Activated CD4-positive, alpha-beta T cell treated with anti-CD3 and anti-CD28 coated beads, Interleukin-2, amount 10 ng/mL, durations not matched to agents 7 days and 5 days (primary cell): ENCODE results near the gene POLL. TPM values are rescaled to one million over a fixed set of nuclear protein-coding genes. Genes with fewer than 3 reads are reported as not detected.

ENCODE experiments used
- CTCF ChIA-PET: fragments of 350-600 bp; sonication (Branson Sonifier 250); formaldehyde crosslinking; loops from one replicate; lab custom pipeline; 2021; ENCODE audit warnings: antibody characterized with exemption; lab: Charles Lee
- POLR2A ChIA-PET: fragments of 350-600 bp; sonication (Branson Sonifier 250); formaldehyde crosslinking; loops from one replicate; lab custom pipeline; 2021; ENCODE audit warnings: antibody characterized with exemption; lab: Charles Lee
- DNase-seq: peaks from one replicate; pipeline ENCODE4 v3.0.0-alpha.2; 2020
- H3K27ac Mint-ChIP-seq: one replicate; pipeline ENCODE4 v1.8.0; 2021; ENCODE audit warnings: mild to moderate bottlenecking, moderate library complexity, mixed read lengths
- H3K27me3 Mint-ChIP-seq: one replicate; pipeline ENCODE4 v1.8.0; 2021; ENCODE audit warnings: mixed read lengths
- H3K36me3 Mint-ChIP-seq: one replicate; pipeline ENCODE4 v1.8.0; 2021; ENCODE audit warnings: low read depth, mixed read lengths
- H3K4me1 Mint-ChIP-seq: one replicate; pipeline ENCODE4 v1.8.0; 2021; ENCODE audit warnings: mixed read lengths
- H3K4me3 Mint-ChIP-seq: one replicate; pipeline ENCODE4 v1.8.0; 2021; ENCODE audit warnings: mild to moderate bottlenecking, moderate library complexity, mixed read lengths
- H3K9me3 Mint-ChIP-seq: one replicate; pipeline ENCODE4 v1.8.0; 2021; ENCODE audit warnings: mixed read lengths
- total RNA-seq, 2 experiments: library from RNA; stranded (reverse); gene quantifications; one replicate each; pipeline ENCODE4 v1.2.3, GENCODE V29; 2021

The POLL gene
- total RNA-seq, 2 experiments from 2014 or later: 26.5 to 35.3 TPM

DNA sequence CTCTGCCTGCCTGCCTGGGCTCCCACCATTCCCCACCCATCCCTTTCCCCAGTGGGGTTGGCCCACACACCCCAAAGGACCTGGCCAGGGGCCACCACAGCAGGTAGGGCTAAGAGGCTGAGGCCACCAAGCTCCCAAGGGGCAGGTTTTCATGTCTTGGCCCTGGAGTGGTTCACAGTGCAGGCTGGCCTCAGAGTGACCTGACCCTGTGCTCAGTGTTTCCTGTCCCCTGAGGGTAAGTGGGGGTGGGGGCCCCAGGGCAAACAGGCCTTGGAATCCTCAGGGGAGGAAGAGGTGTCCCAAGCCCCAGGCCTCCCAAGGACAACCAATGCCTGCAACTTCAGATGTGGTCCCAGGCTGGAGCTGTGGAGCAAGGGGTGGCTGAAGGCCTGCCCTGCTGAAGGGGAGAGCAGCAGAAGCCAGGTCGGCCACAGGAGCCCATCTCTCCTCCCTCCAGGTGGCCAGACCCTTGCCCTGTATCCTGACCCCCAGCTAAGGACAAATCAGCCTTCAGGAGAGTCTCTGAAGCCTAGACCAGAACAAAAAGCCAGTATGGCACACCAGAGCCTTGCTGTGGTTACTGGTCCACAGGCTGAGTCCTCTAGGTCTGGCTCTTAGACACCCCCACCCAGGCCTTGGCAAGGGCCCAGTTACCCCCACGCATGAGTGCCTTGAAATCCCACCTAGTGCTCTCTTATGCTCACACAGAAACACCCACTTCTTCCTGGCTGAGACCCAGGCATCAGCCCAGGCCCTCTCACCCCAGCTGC lies 27.6 kb downstream of the POLL start:
- peaks cover 5% of the 10 kb centered on the region for H3K36me3 Mint-ChIP-seq
- ChIA-PET CTCF (no interaction called here), POLR2A (no interaction called here)
- no peaks in the 10 kb centered on the region for H3K9me3 Mint-ChIP-seq
- peaks cover 15% of the 10 kb centered on the region for H3K27me3 Mint-ChIP-seq
- no peak for DNase-seq
- H3K27ac Mint-ChIP-seq: peak overlapping the region; percentile 36
- H3K4me3 Mint-ChIP-seq: no peak overlapping the region
- peaks cover 28% of the 10 kb centered on the region for H3K4me1 Mint-ChIP-seq

DNA sequence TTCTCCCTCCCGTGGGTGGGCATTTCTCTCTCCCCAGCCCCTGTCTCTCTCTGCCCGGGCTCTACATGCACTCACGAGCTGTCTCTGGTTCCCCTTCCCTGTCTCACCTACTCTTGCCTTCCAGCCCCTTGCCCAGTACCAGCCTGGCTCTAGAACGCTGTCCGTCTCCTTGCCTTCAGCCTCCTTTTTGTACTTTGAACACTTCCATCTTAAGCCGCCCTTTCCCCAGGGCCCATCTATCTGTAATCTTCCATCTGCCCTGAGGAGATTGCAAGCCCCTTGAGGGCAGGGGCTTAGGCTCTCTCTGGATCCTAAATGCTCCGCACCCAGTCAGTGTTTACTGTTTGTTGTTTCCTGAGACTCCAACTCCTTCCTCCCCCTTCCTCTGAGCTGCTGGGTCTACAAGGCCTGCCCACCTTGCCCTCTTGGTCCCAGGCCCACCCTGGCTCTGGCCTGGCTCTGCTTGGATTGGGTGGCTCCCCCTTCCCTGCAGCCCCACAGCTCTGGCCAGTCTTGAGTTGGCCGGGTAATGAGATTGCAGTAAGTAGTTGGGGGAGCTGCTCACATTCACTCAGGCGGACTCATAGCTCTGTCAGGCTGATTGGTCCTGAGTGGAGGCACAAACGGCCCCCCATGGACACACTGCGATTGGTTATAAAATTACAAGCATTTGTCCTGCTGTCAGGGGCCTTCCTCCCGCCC lies 28.3 kb downstream of the POLL start:
- Mint-ChIP-seq H3K27me3 (peaks cover 8% of the 10 kb centered on the region), H3K9me3 (no peaks in the 10 kb centered on the region), H3K4me1 (peaks cover 28% of the 10 kb centered on the region), H3K27ac (peak overlapping the region; percentile 86), H3K4me3 (no peak overlapping the region), H3K36me3 (peaks cover 5% of the 10 kb centered on the region)
- ChIA-PET CTCF (interaction anchor here (1.1 kb wide), 1 partner anchor 10 kb away, joined by 3 read pairs; no protein-coding TSS in a partner anchor), POLR2A (no interaction called here)
- no peak for DNase-seq

DNA sequence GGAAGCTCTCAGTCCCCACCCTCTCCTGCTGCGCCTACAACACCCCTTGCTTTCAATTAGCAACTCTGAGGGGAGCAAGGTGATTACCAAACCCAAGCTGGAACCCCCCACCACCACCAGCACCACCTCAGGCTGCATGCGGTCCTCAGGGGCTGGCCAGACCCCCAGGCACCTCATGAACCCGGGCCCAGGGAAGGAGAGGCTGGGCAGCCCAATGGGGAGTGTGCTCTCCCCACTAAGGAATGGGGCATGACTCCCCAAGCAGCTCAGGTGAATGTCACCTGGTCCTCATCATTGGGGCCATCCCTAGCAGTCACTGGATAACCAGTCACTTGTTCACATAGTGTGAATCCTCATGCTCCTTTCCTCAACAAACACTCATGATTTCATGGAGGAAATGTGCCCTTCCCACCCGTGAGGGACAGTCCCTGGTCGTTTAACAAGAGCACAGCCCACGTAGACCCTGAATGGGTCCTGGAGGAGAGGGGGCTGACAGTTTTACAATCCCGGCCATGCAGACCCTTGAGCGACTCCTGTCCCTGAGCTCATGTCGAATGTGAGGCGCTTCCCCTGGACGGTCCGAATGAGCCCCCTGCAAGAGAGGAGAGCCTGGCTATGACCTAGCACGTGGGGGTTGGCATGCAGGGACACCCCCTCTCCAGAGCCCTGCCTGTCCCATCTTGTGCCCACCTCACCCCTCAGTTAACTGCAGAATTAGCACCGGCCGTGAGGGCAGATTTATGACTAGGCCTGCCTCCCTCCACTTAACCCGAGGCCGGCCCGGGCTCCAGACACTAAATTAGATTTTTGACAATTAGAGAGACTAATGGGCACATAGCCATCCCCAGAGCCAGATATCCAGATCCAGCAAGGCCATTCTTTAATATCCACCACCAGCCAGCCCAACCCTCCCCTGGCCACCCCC lies 29.1 kb downstream of the POLL start:
- POLR2A ChIA-PET: no interaction called here
- Mint-ChIP-seq H3K27me3 (peaks cover 3% of the 10 kb centered on the region), H3K36me3 (peaks cover 5% of the 10 kb centered on the region), H3K9me3 (no peaks in the 10 kb centered on the region), H3K27ac (peak overlapping the region; percentile 86), H3K4me3 (no peak overlapping the region), H3K4me1 (peaks cover 28% of the 10 kb centered on the region)
- CTCF ChIA-PET: interaction anchor here (1.1 to 1.2 kb wide), 2 partner anchors 9 to 11 kb away, joined by 3 to 5 read pairs; no protein-coding TSS in a partner anchor
- DNase-seq: no peak

DNA sequence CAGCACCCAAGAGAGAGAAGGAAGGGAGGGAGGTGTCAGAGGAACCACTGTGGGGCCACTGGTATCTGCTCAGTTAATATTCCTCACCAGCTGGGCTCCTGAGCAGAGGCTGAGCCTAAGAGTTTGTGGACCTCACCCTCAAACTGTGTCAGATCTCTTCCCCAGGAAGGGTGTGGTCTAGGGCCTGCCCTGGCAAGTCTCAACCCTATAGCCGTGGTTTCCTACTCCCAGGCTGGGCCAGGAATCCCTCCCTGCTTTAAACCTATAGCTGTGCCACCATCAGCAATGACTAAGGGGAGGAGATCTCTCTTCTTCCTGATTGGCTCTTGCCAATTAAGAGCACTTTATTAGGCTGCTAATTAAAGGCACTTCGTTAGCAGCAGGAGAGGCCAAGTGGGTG lies 29.9 kb downstream of the POLL start:
- peak overlapping the region; percentile 86 for H3K27ac Mint-ChIP-seq
- peaks cover 5% of the 10 kb centered on the region for H3K36me3 Mint-ChIP-seq
- no peaks in the 10 kb centered on the region for H3K27me3 Mint-ChIP-seq
- POLR2A ChIA-PET: no interaction called here
- DNase-seq: peak; percentile 37
- CTCF ChIA-PET: interaction anchor here (1.1 to 1.2 kb wide), 2 partner anchors 10 to 11 kb away, joined by 3 to 5 read pairs; no protein-coding TSS in a partner anchor
- no peak overlapping the region for H3K4me3 Mint-ChIP-seq
- H3K4me1 Mint-ChIP-seq: peaks cover 28% of the 10 kb centered on the region
- no peaks in the 10 kb centered on the region for H3K9me3 Mint-ChIP-seq

DNA sequence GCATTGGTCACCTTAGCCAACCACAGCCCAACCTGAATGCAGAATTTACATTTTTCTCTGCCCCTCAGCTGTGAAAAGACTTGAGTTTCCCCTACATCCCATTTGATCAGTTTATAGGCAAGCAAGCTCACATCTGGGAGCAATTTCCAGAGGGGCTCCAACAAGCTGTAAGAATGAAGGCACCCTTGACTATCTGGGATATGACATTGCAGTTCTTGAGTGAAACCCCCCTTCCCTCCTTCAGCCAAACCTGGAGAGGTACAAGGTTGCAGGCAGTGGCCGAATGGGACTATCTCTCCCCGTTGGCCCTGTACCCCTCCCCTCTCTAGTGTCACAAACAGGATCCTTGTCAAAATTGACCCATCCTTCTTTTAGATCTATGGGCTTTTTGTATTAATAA lies 30.5 kb downstream of the POLL start:
- DNase-seq: no peak
- POLR2A ChIA-PET: no interaction called here
- Mint-ChIP-seq H3K4me1 (peaks cover 28% of the 10 kb centered on the region), H3K9me3 (no peaks in the 10 kb centered on the region), H3K4me3 (no peak overlapping the region), H3K36me3 (peaks cover 5% of the 10 kb centered on the region), H3K27me3 (no peaks in the 10 kb centered on the region), H3K27ac (peak overlapping the region; percentile 86)
- CTCF ChIA-PET: interaction anchor here (1.2 kb wide), 1 partner anchor 10 kb away, joined by 5 read pairs; no protein-coding TSS in a partner anchor

DNA sequence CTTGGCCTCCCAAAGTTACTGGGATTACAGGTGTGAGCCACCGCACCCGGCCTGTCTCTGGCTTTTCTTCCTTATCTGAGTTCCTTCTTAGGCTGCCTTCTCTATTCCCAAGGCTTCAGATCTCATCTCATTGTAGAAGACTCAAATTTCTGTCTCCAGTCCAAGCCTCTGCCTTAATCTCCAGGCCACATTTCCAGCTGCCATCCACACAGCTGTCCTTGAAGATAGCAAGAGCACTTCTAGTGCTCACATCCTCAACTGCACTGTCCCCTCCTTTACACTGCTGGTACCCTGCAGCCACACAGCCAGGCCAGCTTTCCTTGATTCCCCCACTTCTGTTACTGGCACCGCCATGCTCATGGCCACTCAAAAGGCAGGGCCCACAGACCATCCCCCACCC lies 35.6 kb downstream of the POLL start:
- H3K36me3 Mint-ChIP-seq: no peaks in the 10 kb centered on the region

DNA sequence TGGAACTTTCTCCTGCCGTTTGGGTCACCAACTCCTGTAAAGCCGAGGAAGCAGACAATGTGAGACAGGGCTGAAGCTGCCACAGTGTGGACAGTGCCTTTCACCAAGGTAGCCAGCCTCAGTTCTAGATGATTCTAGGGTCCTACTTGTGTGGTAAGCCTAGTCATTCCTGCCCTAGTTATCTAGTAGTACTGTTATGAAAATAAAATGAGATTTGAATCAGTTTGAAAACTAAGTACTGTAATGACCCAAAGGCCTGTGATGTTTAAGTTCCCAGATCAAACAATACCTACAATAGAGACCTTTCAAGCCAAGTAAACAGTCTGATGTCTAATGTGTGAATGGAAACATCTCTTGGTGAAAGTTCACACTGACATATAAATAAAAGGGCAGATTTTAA lies 37.1 kb downstream of the POLL start:
- Mint-ChIP-seq H3K27ac (no peak overlapping the region), H3K4me1 (no peaks in the 10 kb centered on the region), H3K27me3 (no peaks in the 10 kb centered on the region), H3K36me3 (no peaks in the 10 kb centered on the region), H3K9me3 (no peaks in the 10 kb centered on the region), H3K4me3 (no peak overlapping the region)
- ChIA-PET POLR2A (no interaction called here), CTCF (interaction anchor here (1.0 kb wide), 1 partner anchor 337 kb away, joined by 3 read pairs; no protein-coding TSS in a partner anchor)
- DNase-seq: no peak

More for the DNA sequence above, 35.6 kb downstream of the POLL start:
- POLR2A ChIA-PET: no interaction called here
- no peaks in the 10 kb centered on the region for H3K9me3 Mint-ChIP-seq
- peaks cover 3% of the 10 kb centered on the region for H3K4me1 Mint-ChIP-seq
- CTCF ChIA-PET: interaction anchor here (0.5 to 1.7 kb wide), 2 partner anchors 18 to 51 kb away, joined by 4 read pairs; no protein-coding TSS in a partner anchor
- no peak for DNase-seq
- H3K27me3 Mint-ChIP-seq: no peaks in the 10 kb centered on the region
- no peak overlapping the region for H3K27ac Mint-ChIP-seq
- no peak overlapping the region for H3K4me3 Mint-ChIP-seq

DNA sequence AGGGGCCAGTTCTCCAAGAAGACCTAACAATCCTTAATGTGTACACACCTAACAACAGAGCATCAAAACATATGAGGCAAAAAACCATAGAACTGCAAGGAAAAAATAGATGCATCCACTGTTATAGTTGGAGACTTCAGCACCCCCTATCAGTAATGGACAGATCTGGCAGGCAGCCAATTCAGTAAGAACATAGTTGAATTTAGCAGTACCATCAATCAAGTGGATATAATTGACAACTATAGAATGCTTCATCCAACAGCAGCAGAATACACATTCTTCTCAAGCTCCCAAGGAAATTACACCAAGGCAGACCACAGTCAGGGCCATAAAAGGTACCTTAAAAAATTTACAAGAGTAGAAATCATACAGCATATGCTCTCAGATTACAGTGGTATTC lies 42.2 kb downstream of the POLL start:
- ChIA-PET POLR2A (no interaction called here), CTCF (no interaction called here)
- peaks cover 2% of the 10 kb centered on the region for H3K36me3 Mint-ChIP-seq
- H3K4me1 Mint-ChIP-seq: no peaks in the 10 kb centered on the region
- no peak overlapping the region for H3K4me3 Mint-ChIP-seq
- DNase-seq: no peak
- no peak overlapping the region for H3K27ac Mint-ChIP-seq
- H3K9me3 Mint-ChIP-seq: no peaks in the 10 kb centered on the region
- H3K27me3 Mint-ChIP-seq: no peaks in the 10 kb centered on the region

DNA sequence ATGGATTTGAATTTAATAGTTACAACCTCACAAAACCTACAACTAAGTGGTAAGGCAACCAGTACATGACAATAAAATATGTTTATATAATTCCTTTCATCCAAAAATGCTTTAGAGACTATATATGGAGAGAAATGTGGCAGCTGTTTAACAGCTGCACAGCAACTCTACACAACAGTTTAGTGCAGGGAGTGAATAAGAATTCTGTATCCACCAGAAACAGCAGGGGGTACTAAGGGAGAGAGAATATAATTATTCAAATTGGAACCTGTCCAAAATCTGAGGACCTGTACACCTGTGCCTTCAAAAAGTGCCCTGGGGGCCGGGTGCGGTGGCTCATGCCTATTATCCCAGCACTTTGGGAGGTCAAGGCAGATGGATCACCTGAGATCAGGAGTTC lies 49.6 kb downstream of the POLL start:
- no peaks in the 10 kb centered on the region for H3K9me3 Mint-ChIP-seq
- ChIA-PET POLR2A (no interaction called here), CTCF (no interaction called here)
- H3K27me3 Mint-ChIP-seq: no peaks in the 10 kb centered on the region
- H3K4me3 Mint-ChIP-seq: no peak overlapping the region
- H3K4me1 Mint-ChIP-seq: peaks cover 3% of the 10 kb centered on the region
- no peak for DNase-seq
- peaks cover 3% of the 10 kb centered on the region for H3K36me3 Mint-ChIP-seq
- H3K27ac Mint-ChIP-seq: no peak overlapping the region

DNA sequence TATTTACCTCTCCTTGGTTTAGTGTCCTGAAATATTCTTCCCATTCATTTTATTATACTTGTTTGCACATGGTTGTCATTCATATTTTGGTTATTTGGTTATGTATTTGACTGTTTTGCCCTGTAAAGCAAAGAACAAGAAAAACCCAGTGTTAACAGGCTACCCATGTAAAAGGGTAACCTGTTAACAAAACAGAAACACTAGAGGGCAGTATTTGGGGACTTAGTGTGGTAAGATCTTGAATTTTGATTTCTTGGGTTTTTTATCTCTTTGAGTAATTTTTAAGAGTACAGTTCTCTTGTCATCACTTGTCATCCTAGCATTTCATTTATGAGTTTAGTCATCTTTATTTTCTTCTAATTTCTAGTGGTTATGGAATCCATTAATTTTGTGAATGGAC lies 51.3 kb downstream of the POLL start:
- POLR2A ChIA-PET: no interaction called here
- Mint-ChIP-seq H3K4me1 (peaks cover 3% of the 10 kb centered on the region), H3K27me3 (no peaks in the 10 kb centered on the region), H3K27ac (no peak overlapping the region), H3K9me3 (no peaks in the 10 kb centered on the region), H3K4me3 (no peak overlapping the region), H3K36me3 (peaks cover 3% of the 10 kb centered on the region)
- no peak for DNase-seq
- CTCF ChIA-PET: interaction anchor here (1.2 kb wide), 1 partner anchor 33 kb away, joined by 3 read pairs; no protein-coding TSS in a partner anchor

DNA sequence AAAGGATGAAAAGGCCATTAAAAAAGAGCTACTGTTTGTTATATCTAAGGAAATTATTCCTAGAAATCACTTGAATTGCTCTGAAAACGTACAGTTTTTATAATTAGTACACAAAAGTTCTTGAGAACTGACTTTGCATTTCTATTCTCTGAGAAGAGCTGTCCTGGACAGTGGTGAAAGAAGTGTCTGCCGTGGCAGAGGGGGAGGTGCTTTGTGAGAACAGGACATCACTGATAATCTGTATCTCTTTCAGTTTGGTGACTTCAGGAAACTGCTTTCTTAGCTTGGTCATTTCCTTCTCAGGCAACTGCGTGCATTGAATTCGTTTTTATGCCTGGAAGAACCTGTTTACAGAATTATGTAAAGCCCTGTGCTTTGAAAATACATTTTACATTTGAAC lies 52.1 kb downstream of the POLL start:
- DNase-seq: no peak
- H3K27ac Mint-ChIP-seq: no peak overlapping the region
- no peaks in the 10 kb centered on the region for H3K9me3 Mint-ChIP-seq
- no peak overlapping the region for H3K4me3 Mint-ChIP-seq
- H3K4me1 Mint-ChIP-seq: peaks cover 3% of the 10 kb centered on the region
- ChIA-PET CTCF (no interaction called here), POLR2A (no interaction called here)
- peaks cover 3% of the 10 kb centered on the region for H3K36me3 Mint-ChIP-seq
- no peaks in the 10 kb centered on the region for H3K27me3 Mint-ChIP-seq

DNA sequence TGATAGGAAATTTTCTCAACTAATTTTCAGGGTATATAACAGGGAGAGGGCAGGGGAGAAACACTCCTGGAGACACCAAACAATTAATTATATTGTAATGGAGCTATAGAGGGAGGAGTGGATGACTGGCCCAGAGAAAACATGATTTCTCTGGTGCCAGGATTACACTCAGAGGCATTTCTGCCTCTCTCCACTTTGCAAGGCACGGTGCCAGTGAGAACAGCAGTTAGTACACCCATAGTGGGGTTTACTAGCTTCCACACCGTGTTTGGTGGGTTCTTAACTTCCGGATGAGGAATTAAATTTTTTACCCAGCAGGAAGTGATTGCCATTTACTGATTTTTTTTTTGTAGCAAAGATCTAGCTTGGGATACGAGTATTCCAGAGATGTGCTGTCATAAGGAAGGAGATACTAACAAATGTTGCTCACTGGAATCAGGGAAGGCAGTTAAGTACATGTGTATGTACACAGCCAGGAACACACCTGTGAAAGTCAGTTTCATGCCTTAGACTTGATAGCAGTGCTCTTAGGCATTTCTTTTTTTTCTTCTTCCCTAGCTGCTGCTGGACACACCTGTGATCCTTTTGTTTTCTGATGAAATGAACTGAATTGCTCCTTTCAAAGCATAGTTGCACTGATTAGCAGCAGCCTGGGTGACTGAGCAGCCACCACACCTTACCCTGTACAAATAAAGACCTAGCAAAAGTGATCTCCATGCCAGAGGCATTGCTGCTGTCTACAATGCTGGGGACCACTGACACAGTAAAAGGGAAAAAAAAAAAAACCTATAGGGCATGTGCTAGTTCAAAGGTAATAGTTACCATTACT lies 58.1 kb downstream of the POLL start:
- no peak overlapping the region for H3K4me3 Mint-ChIP-seq
- no peak overlapping the region for H3K27ac Mint-ChIP-seq
- CTCF ChIA-PET: no interaction called here
- no peaks in the 10 kb centered on the region for H3K9me3 Mint-ChIP-seq
- POLR2A ChIA-PET: no interaction called here
- DNase-seq: no peak
- H3K36me3 Mint-ChIP-seq: no peaks in the 10 kb centered on the region
- no peaks in the 10 kb centered on the region for H3K27me3 Mint-ChIP-seq
- H3K4me1 Mint-ChIP-seq: no peaks in the 10 kb centered on the region
